Measurements from ENCODE around the gene KLF18. TPM values are rescaled to one million over a fixed set of nuclear protein-coding genes. Genes with fewer than 3 reads are reported as not detected.

The KLF18 gene
- total RNA-seq, 1 donor from 2014 or later: not detected

DNA sequence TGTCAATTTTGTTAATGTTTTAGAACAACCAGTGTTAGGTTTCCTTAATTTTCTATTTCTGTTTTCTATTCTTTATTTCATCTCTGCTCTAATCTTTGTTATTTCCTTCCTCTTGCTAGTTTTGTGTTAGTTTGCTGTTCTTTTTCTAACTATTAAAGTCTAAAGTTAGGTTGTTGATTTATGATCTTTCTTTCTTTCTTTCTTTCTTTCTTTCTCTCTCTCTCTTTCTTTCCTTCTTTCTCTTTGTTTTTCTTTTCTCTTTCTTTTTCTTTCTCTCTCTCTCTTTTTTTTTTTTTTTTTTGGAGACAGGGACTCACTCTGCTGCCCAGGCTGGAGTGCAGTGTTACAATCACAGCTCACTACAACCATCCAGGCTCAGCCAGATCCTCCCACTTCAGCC, 17.4 kb upstream of the KLF18 start:
- no peak for TF ChIP-seq POLR2AphosphoS5 (IDR thresholded peaks at IDR 0.05; ENCODE audit: insufficient read depth in 1 of 2, low read depth in 1 of 2)
- no peak for TF ChIP-seq POLR2A (IDR thresholded peaks at IDR 0.05)
- TF ChIP-seq, protein P1, sequence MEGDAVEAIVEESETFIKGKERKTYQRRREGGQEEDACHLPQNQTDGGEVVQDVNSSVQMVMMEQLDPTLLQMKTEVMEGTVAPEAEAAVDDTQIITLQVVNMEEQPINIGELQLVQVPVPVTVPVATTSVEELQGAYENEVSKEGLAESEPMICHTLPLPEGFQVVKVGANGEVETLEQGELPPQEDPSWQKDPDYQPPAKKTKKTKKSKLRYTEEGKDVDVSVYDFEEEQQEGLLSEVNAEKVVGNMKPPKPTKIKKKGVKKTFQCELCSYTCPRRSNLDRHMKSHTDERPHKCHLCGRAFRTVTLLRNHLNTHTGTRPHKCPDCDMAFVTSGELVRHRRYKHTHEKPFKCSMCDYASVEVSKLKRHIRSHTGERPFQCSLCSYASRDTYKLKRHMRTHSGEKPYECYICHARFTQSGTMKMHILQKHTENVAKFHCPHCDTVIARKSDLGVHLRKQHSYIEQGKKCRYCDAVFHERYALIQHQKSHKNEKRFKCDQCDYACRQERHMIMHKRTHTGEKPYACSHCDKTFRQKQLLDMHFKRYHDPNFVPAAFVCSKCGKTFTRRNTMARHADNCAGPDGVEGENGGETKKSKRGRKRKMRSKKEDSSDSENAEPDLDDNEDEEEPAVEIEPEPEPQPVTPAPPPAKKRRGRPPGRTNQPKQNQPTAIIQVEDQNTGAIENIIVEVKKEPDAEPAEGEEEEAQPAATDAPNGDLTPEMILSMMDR (IDR thresholded peaks at IDR 0.05): no peak
- intact Hi-C loops (cut with DNase I): no loop called here

DNA sequence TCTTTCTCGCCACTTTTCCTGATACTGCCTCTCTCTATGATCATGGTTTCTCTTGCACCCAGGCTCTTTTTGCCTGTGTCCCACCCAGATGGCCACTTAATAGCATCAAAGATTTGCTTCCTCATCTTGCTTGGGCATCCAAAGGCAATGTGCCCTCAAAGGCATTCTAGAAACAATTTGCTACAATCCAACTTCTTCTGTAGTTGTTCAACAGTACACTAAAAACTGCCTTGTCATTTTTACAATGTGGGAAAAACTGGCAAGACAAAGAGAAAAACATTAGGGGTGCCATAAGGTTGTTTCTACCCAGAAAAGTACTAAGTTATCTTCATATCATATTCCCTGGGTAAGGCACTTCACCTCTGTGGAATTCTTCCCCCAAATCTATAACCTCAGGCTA, 16.5 kb upstream of the KLF18 start:
- H3K4me3 ChIP-seq: no peak overlapping the region
- no peaks in the 10 kb centered on the region for H3K9me3 ChIP-seq
- H3K4me1 ChIP-seq: no peaks in the 10 kb centered on the region
- no peak for DNase-seq (ENCODE audit: extremely low spot score in 2 of 2)
- intact Hi-C loops (cut with DNase I): no loop called here
- H3K27me3 ChIP-seq: no peaks in the 10 kb centered on the region
- H3K36me3 ChIP-seq: no peaks in the 10 kb centered on the region
- TF ChIP-seq, protein P1 (IDR thresholded peaks at IDR 0.05): no peak
- TF ChIP-seq POLR2A (IDR thresholded peaks at IDR 0.05) (no peak), POLR2AphosphoS5 (IDR thresholded peaks at IDR 0.05; ENCODE audit: insufficient read depth in 1 of 2, low read depth in 1 of 2) (no peak)
- H3K27ac ChIP-seq: no peak overlapping the region

More for the DNA sequence above, 17.4 kb upstream of the KLF18 start:
- Histone ChIP-seq H3K4me3 (no peak overlapping the region), H3K27ac (no peak overlapping the region), H3K4me1 (no peaks in the 10 kb centered on the region), H3K36me3 (no peaks in the 10 kb centered on the region), H3K9me3 (no peaks in the 10 kb centered on the region), H3K27me3 (no peaks in the 10 kb centered on the region)
- no peak for DNase-seq (ENCODE audit: extremely low spot score in 2 of 2)

DNA sequence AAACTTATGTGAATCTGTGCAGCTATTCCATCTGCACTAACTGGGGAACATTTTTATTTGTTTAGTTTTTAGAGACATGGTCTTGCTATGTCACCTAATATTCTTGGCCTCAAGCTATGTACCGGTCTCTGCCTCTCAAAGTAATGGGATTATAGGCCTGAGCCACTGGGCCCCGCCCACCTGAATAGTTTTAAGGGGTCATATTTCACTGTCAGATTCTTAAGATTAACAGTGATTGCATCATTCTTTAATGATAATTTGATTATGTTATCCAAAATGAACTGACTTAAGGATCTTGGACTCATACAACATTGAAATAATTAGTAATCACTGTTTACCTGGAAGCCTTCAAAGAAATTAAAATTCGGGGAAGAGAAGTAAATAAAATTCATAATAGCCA, 12.6 kb upstream of the KLF18 start:
- TF ChIP-seq POLR2A (IDR thresholded peaks at IDR 0.05) (no peak), POLR2AphosphoS5 (IDR thresholded peaks at IDR 0.05; ENCODE audit: insufficient read depth in 1 of 2, low read depth in 1 of 2) (no peak)
- TF ChIP-seq, protein P1 (IDR thresholded peaks at IDR 0.05): no peak
- Histone ChIP-seq H3K27me3 (no peaks in the 10 kb centered on the region), H3K27ac (no peak overlapping the region), H3K9me3 (no peaks in the 10 kb centered on the region), H3K36me3 (no peaks in the 10 kb centered on the region), H3K4me1 (no peaks in the 10 kb centered on the region), H3K4me3 (no peak overlapping the region)
- DNase-seq (ENCODE audit: extremely low spot score in 2 of 2): no peak
- intact Hi-C loops (cut with DNase I): no loop called here

DNA sequence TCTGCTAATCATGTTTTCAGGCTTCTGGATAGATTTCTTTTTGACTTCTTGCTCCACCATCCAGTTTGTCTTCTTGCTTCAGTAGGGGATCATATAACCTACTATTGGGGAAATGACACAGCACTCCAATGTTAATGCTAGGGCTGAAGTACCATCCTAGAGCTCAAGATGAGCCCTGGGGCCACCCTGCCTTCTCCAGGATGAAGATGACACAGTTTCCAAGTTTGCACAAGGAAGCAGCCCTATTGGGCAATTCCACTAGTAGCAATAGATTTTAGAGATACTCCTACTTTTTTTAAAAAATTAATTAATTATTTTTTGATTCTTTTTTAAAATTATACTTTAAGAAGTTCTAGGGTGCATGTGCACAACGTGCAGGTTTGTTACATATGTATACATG, 11.3 kb upstream of the KLF18 start:
- Histone ChIP-seq H3K36me3 (no peaks in the 10 kb centered on the region), H3K4me3 (no peak overlapping the region), H3K27me3 (no peaks in the 10 kb centered on the region), H3K4me1 (no peaks in the 10 kb centered on the region), H3K9me3 (no peaks in the 10 kb centered on the region), H3K27ac (no peak overlapping the region)
- TF ChIP-seq, protein P1 (IDR thresholded peaks at IDR 0.05): no peak
- no peak for TF ChIP-seq POLR2A (IDR thresholded peaks at IDR 0.05)
- no peak for TF ChIP-seq POLR2AphosphoS5 (IDR thresholded peaks at IDR 0.05; ENCODE audit: insufficient read depth in 1 of 2, low read depth in 1 of 2)
- DNase-seq (ENCODE audit: extremely low spot score in 2 of 2): no peak
- intact Hi-C loops (cut with DNase I): no loop called here

DNA sequence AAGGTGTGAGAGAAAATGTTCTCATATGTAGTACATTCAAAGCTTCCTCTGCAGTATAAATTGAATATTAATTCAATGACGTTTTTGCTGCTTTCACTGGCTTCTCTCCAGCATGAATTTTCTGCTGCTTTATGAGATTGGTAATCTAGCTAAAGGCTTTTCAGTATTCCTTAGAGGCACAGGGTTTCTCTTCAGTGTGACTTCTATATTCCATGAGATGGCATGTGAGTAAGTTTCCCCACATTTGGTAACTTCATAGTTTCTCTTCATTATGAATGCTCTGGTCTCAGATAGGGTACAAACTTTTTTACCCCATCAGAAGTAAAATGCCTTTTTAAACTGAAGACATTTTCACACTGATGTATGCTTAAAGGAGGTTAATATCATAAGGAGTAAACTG, 10.4 kb upstream of the KLF18 start:
- TF ChIP-seq, protein P1 (IDR thresholded peaks at IDR 0.05): no peak
- TF ChIP-seq POLR2A (IDR thresholded peaks at IDR 0.05) (no peak), POLR2AphosphoS5 (IDR thresholded peaks at IDR 0.05; ENCODE audit: insufficient read depth in 1 of 2, low read depth in 1 of 2) (no peak)
- H3K36me3 ChIP-seq: no peaks in the 10 kb centered on the region
- no peaks in the 10 kb centered on the region for H3K27me3 ChIP-seq
- intact Hi-C loops (cut with DNase I): no loop called here
- H3K27ac ChIP-seq: no peak overlapping the region
- H3K9me3 ChIP-seq: no peaks in the 10 kb centered on the region
- no peak overlapping the region for H3K4me3 ChIP-seq
- DNase-seq (ENCODE audit: extremely low spot score in 2 of 2): no peak
- H3K4me1 ChIP-seq: no peaks in the 10 kb centered on the region

All from vagina (tissue), 2 donors.